Stimulated activated CD4-positive, alpha-beta T cell treated with anti-CD3 and anti-CD28 coated beads, Interleukin-2, amount 100 ng/mL, for 48 hours (primary cell): ENCODE measurements around the gene CYSRT1.
"Not testable (repeated sequence)": the region's sequence is repeated elsewhere in the genome, so short reads cannot be mapped to it uniquely, and the experiment has no call there.

ENCODE experiments used
- DNase-seq, 2 donors: peaks; one replicate each; pipeline ENCODE4 v3.0.0-alpha.2; 2020

Gene CYSRT1

DNA sequence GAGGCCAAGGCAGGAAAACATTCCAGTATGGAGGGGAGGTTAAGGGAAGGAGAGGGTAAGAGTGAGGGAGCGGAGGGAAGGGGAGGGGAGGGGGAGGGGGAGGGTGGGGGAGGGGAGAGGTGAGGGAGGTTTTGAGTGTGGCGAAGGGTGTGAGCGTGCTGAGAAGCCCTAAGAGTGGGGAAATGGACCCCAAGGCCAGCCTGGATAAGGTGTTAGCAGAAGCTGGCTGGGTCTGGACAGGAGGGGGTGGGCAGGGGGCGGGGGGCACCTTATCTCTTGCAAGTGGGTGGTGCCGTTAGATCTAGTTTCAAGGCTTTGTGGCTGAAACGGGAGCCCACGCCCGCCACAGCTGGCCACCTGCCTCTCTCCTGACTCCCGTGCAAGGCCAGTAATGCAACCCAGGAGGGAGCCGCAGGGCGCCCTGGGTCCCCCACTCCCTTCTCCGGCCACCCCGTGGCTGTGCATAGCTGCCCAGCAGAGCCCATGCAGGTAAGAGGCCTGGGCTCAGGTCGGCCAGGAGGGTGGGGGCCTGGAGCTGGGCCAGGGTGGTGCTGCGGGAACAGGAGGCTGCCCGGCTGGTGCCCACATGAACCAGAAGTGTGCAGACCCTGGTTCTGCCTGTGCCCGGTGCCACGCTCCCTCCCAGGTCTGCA is 3.0 kb downstream of the CYSRT1 start:
- DNase-seq = no peak

DNA sequence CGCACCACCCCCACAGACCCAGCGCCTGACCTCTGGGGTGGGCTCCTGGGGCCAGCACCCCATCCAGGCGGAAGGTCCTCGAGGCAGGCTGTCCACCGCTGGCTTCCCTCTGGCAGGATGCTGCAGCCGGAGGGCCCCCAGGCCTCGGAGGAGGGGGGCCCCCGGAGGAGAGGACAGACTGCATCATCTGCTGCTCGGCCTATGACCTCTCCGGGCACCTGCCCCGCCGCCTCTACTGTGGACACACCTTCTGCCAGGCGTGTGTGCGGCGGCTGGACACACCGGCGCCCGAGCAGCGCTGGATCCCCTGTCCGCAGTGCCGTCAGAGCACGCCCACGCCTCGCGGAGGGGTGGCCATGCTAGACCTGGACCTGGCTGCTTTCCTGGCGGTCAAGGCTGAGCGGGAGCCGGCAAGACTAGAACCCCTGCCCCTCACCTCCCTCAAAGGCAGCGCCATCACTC is 3.6 kb downstream of the CYSRT1 start:
- DNase-seq = no peak

GRCh38 chr9:137228968-137229896 is 4.3 kb downstream of the CYSRT1 start:
- no peak for DNase-seq

DNA sequence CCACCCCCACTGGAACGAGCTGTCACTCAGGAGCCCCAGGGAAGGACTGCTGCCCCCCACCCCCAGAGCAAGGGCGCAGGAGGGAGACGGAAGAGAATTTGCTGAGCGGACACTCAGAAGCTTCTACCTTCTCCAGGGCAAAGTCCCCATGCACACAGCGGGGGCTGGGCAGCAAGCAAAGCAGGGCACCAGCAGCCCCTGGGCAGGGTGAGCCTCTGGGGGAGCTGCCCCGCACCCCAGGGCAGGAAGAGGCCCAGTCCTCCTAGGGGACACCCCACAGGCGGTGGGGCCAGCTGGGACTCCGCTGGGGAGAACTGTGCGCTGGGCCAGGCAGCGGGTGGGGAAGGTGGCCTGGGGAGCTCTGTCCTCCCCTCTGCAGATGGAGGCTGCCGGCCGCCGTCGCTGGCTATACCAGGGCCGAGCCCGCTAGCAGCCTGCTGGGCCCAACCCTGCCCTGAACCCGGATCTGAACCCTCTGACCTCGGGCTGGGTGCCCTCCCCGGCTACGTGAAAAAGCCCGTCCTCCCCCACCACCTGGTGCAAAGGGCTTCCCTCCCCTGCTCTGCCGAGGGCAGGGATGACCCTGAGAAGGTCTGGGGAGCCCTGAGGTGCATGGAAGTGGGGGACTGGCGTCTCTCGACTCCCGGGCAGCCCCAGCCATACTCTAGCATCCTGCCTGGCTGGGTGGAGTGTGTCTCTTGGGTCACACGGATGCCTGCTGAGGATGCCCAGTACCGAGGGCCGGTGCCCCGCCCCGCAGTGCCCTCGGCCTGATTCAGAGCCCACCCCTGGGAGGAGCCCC is 5.1 kb downstream of the CYSRT1 start:
- DNase-seq = no peak

GRCh38 chr9:137230705-137231371 is 5.9 kb downstream of the CYSRT1 start, which contains the start of gene SLC34A3:
Gene SLC34A3, plus strand, starts transcription at chr9:137230901. Its CDS starts 802 bp downstream, at chr9:137231703.
- DNase-seq = no peak

DNA sequence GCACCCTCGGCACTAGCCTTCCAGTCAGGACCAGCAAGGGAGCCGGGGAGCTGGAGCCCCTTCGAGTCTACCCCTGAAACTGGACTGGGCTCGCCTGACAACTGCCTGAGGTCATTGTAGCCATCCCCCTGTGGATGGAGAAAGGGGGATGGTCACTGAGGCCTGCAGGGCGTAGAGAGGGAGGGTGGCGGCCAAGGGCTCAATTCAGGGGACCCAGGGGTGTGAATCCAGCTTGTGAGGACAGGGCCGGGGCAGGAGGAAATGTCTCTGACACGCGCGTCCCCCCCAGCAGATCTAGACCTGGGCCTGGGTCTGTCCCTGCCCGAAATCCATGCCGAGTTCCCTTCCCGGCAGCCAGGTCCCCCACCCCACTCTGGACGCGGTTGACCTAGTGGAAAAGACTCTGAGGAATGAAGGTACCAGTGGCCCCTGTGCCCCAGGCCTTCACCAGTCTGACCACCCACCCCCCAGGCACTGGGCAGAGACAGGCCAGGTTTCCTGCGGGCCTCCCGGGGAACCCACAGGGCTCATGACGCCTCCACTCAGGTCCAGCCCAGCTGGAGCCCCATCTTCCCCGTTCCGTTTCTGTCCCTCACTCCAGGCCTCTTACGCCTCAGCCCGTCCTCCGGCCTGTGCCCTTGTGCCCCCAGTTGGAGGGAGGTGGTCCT is 6.5 kb downstream of the CYSRT1 start:
- DNase-seq = no peak

GRCh38 chr9:137232101-137232500 is 7.1 kb downstream of the CYSRT1 start:
- DNase-seq = no peak

DNA sequence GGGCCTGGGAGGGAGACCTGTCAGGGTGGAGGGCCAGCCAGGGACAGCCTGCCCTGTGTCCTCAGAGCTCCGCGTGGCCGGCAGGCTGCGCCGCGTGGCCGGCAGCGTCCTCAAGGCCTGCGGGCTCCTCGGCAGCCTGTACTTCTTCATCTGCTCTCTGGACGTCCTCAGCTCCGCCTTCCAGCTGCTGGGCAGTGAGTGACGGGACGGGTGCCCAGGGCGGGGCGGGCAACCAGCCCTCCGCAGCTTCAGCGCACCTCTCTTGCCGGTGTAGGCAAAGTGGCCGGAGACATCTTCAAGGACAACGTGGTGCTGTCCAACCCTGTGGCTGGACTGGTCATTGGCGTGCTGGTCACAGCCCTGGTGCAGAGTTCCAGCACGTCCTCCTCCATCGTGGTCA is 7.5 kb downstream of the CYSRT1 start:
- DNase-seq = no peak

- no peak for DNase-seq
Measured at GRCh38 chr9:137233143-137233980, 8.4 kb downstream of the CYSRT1 start.

DNA sequence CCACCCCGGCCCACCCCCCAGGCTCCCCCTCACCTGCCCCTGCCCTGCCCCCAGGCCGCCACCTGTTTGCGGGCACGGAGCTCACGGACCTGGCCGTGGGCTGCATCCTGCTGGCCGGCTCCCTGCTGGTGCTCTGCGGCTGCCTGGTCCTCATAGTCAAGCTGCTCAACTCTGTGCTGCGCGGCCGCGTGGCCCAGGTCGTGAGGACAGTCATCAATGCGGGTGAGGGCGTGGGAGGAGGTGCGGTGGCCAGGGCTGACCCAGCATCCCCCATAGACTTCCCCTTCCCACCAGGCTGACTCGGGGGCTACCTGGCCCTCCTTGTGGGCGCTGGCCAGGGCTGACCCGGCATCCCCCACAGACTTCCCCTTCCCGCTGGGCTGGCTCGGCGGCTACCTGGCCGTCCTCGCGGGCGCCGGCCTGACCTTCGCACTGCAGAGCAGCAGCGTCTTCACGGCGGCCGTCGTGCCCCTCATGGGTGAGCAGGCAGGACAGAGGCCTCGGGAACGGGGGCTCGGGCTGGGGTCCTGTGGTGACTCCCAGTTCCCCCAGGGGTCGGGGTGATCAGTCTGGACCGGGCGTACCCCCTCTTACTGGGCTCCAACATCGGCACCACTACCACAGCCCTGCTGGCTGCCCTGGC is 9.2 kb downstream of the CYSRT1 start:
- DNase-seq = no peak

- DNase-seq = no peak
Measured at GRCh38 chr9:137234758-137235423, 9.9 kb downstream of the CYSRT1 start.

DNA sequence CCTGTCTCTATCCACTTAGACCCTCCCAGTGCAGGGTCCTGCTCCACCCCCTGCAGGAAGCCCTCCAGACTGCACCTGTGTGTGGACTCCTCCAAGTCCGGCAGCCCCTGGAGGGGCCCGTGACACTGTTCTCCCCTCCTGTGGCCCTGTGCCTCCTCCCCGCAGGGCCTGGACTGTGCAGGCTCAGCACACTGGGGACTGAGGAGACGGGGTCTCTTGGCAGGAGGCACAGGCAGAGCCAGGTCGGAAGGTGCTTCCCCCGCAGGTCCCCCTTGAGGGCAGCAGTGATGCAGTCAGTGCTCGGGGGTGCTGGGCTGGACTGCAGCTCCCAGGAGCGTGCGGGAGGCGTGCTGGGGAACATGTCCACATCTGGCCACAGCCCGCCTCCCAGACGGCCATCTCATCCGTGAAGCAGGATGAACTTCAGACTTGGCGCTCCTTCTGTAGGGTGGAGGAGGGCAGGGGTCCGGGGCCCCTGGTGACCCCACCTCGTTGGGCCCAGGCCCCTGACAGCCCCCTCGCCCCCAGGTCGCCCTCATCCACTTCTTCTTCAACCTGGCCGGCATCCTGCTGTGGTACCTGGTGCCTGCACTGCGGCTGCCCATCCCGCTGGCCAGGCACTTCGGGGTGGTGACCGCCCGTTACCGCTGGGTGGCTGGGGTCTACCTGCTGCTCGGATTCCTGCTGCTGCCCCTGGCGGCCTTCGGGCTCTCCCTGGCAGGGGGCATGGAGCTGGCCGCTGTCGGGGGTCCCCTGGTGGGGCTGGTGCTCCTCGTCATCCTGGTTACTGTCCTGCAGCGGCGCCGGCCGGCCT is 10.7 kb downstream of the CYSRT1 start:
- DNase-seq = no peak

DNA sequence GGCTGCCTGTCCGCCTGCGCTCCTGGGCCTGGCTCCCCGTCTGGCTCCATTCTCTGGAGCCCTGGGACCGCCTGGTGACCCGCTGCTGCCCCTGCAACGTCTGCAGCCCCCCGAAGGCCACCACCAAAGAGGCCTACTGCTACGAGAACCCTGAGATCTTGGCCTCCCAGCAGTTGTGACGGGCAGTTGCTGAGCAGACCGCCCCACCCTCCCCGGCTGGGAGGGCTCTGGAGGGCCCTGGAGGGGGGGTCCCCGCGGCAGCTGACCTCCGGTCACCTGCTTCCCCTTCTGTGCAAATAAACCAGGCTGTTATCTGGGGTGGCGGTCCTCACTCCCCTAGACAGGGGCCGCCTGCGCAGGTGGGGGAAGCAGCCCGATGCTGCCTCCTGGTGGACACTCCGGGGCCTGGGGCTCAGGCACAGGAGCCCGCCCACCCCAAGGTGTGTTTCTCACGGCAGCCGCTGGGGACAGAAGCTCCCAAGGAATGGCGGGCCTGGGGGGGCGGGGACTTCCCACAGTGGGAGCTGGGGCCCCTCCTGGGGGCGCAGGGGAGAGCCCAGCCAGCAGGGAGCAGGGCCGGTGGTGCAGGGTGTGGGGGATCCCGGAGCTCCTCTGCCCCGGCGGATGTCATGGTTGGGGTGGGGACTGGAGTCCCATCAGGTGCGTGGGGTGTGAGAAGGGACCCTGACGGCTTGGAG is 11.4 kb downstream of the CYSRT1 start:
- peak; percentile 91 to 94 for DNase-seq

GRCh38 chr9:137236936-137237421 is 12.0 kb downstream of the CYSRT1 start:
- DNase-seq = no peak

- no peak for DNase-seq
Measured at GRCh38 chr9:137237759-137238726, 13.1 kb downstream of the CYSRT1 start.

DNA sequence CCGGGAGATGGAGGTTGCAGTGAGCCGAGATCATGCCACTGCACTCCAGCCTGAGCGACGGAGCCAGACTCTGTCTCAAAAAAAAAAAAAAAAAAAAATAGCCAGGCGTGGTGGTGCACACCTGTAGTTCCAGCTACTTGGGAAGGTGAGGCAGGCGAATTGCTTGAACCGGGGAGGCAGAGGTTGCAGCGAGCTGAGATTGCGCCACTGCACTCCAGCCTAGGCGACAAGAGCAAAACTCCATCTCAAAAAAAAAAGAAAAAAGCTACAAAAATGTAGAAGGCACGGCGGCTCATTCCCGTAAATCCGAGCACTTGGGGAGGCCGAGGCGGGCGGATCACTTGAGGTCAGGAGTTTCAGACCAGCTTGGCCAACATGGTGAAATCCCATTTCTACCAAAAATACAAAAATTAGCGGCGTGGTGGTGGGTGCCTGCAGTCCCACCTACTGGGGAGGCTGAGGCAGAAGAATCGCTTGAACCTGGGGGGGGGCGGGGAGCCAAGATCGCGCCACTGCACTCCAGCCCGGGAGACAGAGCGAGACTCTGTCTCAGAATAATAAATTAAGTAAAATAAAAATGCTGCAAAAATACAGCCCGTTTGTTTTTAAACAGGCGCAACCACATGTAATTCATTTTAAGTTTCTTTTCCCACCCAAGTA is 14.7 kb downstream of the CYSRT1 start:
- DNase-seq = not testable (repeated sequence)
